Measurements from ENCODE around the gene RUNDC3A. TPM values are rescaled to one million over a fixed set of nuclear protein-coding genes. Genes with fewer than 3 reads are reported as not detected.

Gene RUNDC3A
- total RNA-seq, 1 experiment from 2014 or later = 5.1 TPM

GRCh38 chr17:44277976-44278375 lies 30.4 kb upstream of the RUNDC3A start:
- H3K4me3 ChIP-seq (ENCODE audit: insufficient read depth, low read depth, low read length) = no peak overlapping the region
- H3K27me3 ChIP-seq (ENCODE audit: control insufficient read depth, insufficient read depth, low read length) = no peaks in the 10 kb centered on the region
- no peak for DNase-seq
- H3K36me3 ChIP-seq (replicated peaks; ENCODE audit: control insufficient read depth, insufficient read depth, low read length) = no peaks in the 10 kb centered on the region

GRCh38 chr17:44279346-44279665 lies 29.1 kb upstream of the RUNDC3A start:
- Histone ChIP-seq H3K4me3 (ENCODE audit: insufficient read depth, low read depth, low read length) (no peak overlapping the region), H3K36me3 (replicated peaks; ENCODE audit: control insufficient read depth, insufficient read depth, low read length) (no peaks in the 10 kb centered on the region), H3K27me3 (ENCODE audit: control insufficient read depth, insufficient read depth, low read length) (no peaks in the 10 kb centered on the region)
- no peak for DNase-seq

DNA sequence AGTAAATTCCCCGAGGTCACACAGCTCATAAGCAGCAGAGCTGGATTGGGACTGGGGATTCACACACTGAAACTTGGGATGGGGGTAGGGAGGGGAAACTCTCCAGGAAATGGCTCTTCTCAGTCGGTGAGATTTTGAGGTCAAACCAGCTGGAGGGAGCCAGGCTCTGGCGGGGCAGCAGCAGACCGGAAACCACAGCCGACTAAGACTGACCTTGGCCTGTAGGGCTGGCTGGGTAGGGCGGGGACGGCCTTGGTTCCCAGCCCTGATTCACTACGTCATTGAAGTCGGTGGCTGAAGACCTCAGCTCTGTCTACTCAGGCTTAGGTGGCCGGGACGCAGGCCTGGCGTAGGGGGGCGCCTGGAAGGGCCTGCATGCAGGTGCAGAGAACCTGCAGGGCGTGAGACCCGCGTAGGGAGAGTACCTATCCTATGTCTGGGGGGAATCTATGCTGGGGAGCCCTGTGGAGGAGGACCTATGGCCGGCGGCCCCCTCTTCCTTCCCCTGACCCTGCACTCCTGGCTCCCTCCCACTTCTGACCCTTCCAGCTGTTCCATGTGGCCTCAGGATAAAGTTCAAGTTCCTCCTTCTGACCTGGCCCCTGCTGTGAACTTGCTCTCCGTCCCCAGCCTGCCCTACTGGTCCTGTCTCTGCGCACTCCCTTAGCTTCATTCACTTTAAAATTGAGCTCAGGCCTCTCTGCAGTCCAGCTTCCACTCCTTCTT lies 28.6 kb upstream of the RUNDC3A start:
- Histone ChIP-seq H3K27me3 (ENCODE audit: control insufficient read depth, insufficient read depth, low read length) (no peaks in the 10 kb centered on the region), H3K36me3 (replicated peaks; ENCODE audit: control insufficient read depth, insufficient read depth, low read length) (no peaks in the 10 kb centered on the region), H3K4me3 (ENCODE audit: insufficient read depth, low read depth, low read length) (no peak overlapping the region)
- peak; percentile 84 for DNase-seq

- no peak for DNase-seq
- Histone ChIP-seq H3K36me3 (replicated peaks; ENCODE audit: control insufficient read depth, insufficient read depth, low read length) (no peaks in the 10 kb centered on the region), H3K4me3 (ENCODE audit: insufficient read depth, low read depth, low read length) (no peak overlapping the region), H3K27me3 (ENCODE audit: control insufficient read depth, insufficient read depth, low read length) (no peaks in the 10 kb centered on the region)
Observed at GRCh38 chr17:44280392-44280937, 27.9 kb upstream of the RUNDC3A start.

GRCh38 chr17:44281570-44281969 lies 26.8 kb upstream of the RUNDC3A start:
- Histone ChIP-seq H3K27me3 (ENCODE audit: control insufficient read depth, insufficient read depth, low read length) (no peaks in the 10 kb centered on the region), H3K36me3 (replicated peaks; ENCODE audit: control insufficient read depth, insufficient read depth, low read length) (no peaks in the 10 kb centered on the region), H3K4me3 (ENCODE audit: insufficient read depth, low read depth, low read length) (no peak overlapping the region)
- no peak for DNase-seq

- no peak for DNase-seq
- no peaks in the 10 kb centered on the region for H3K27me3 ChIP-seq (ENCODE audit: control insufficient read depth, insufficient read depth, low read length)
- no peaks in the 10 kb centered on the region for H3K36me3 ChIP-seq (replicated peaks; ENCODE audit: control insufficient read depth, insufficient read depth, low read length)
- no peak overlapping the region for H3K4me3 ChIP-seq (ENCODE audit: insufficient read depth, low read depth, low read length)
Observed at GRCh38 chr17:44282264-44282663, 26.1 kb upstream of the RUNDC3A start.

- no peaks in the 10 kb centered on the region; the same call in 1 of the 2 replicates for H3K27me3 ChIP-seq (ENCODE audit: control insufficient read depth, insufficient read depth, low read length)
Observed at GRCh38 chr17:44283344-44284023, 24.9 kb upstream of the RUNDC3A start.

DNA sequence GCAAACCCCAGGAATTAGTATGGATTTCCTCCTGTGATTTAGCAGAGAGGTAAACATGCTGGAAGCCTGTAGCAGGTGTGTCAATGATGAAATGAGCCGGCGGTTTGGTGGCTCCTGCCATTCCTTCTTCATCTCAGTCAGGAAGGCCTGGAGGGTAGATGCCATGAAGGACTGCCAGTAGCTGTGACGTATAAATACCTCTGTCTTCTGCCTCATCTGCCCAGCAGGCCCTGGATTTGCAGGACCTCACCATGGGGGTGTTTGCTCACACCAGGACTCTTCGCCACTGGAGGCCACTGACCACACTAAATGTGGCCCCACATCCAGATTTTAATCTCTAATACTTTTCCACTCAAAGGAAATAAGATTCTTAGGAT lies 24.4 kb upstream of the RUNDC3A start:
- DNase-seq = no peak
- Histone ChIP-seq H3K4me3 (ENCODE audit: insufficient read depth, low read depth, low read length) (no peak overlapping the region), H3K27me3 (ENCODE audit: control insufficient read depth, insufficient read depth, low read length) (no peaks in the 10 kb centered on the region; the same call in 1 of the 2 replicates), H3K36me3 (replicated peaks; ENCODE audit: control insufficient read depth, insufficient read depth, low read length) (no peaks in the 10 kb centered on the region)

More at GRCh38 chr17:44283344-44284023, 24.9 kb upstream of the RUNDC3A start:
- Histone ChIP-seq H3K4me3 (ENCODE audit: insufficient read depth, low read depth, low read length) (no peak overlapping the region), H3K36me3 (replicated peaks; ENCODE audit: control insufficient read depth, insufficient read depth, low read length) (no peaks in the 10 kb centered on the region)
- DNase-seq = no peak

- no peaks in the 10 kb centered on the region; the same call in 1 of the 2 replicates for H3K27me3 ChIP-seq (ENCODE audit: control insufficient read depth, insufficient read depth, low read length)
- no peak for DNase-seq
Observed at GRCh38 chr17:44287651-44288050, 20.8 kb upstream of the RUNDC3A start.

GRCh38 chr17:44293509-44294226 lies 14.7 kb upstream of the RUNDC3A start:
- Histone ChIP-seq H3K4me3 (ENCODE audit: insufficient read depth, low read depth, low read length) (no peak overlapping the region), H3K27me3 (ENCODE audit: control insufficient read depth, insufficient read depth, low read length) (no peaks in the 10 kb centered on the region), H3K36me3 (replicated peaks; ENCODE audit: control insufficient read depth, insufficient read depth, low read length) (no peaks in the 10 kb centered on the region)
- no peak for DNase-seq

More at GRCh38 chr17:44287651-44288050, 20.8 kb upstream of the RUNDC3A start:
- no peaks in the 10 kb centered on the region for H3K36me3 ChIP-seq (replicated peaks; ENCODE audit: control insufficient read depth, insufficient read depth, low read length)
- no peak overlapping the region for H3K4me3 ChIP-seq (ENCODE audit: insufficient read depth, low read depth, low read length)

DNA sequence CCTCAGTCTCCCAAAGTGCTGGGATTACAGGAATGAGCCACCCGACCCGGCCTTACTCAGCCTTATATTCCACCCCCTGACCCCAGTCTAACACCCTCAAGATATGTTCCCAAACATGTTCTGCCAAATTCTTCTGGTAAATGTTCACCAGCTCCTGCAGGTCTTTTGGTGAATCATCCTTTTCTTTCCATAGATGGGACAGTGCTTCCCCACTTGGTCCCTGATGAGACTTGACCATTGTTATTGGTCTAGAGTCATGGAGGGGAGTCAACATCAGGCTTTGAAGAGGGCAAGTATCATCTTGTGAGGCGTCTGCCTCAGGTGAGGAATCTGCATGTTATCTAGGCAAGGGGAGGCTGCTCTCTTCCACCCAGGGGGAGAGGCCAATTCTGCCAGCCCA lies 10.4 kb upstream of the RUNDC3A start:
- H3K4me3 ChIP-seq (ENCODE audit: insufficient read depth, low read depth, low read length) = no peak overlapping the region
- H3K36me3 ChIP-seq (replicated peaks; ENCODE audit: control insufficient read depth, insufficient read depth, low read length) = no peaks in the 10 kb centered on the region
- no peaks in the 10 kb centered on the region for H3K27me3 ChIP-seq (ENCODE audit: control insufficient read depth, insufficient read depth, low read length)
- no peak for DNase-seq

- H3K4me3 ChIP-seq (ENCODE audit: insufficient read depth, low read depth, low read length) = no peak overlapping the region
- H3K27me3 ChIP-seq (ENCODE audit: control insufficient read depth, insufficient read depth, low read length) = no peaks in the 10 kb centered on the region; the same call in 1 of the 2 replicates
- no peaks in the 10 kb centered on the region for H3K36me3 ChIP-seq (replicated peaks; ENCODE audit: control insufficient read depth, insufficient read depth, low read length)
- no peak for DNase-seq
Observed at GRCh38 chr17:44304651-44305050, 3.8 kb upstream of the RUNDC3A start.

DNA sequence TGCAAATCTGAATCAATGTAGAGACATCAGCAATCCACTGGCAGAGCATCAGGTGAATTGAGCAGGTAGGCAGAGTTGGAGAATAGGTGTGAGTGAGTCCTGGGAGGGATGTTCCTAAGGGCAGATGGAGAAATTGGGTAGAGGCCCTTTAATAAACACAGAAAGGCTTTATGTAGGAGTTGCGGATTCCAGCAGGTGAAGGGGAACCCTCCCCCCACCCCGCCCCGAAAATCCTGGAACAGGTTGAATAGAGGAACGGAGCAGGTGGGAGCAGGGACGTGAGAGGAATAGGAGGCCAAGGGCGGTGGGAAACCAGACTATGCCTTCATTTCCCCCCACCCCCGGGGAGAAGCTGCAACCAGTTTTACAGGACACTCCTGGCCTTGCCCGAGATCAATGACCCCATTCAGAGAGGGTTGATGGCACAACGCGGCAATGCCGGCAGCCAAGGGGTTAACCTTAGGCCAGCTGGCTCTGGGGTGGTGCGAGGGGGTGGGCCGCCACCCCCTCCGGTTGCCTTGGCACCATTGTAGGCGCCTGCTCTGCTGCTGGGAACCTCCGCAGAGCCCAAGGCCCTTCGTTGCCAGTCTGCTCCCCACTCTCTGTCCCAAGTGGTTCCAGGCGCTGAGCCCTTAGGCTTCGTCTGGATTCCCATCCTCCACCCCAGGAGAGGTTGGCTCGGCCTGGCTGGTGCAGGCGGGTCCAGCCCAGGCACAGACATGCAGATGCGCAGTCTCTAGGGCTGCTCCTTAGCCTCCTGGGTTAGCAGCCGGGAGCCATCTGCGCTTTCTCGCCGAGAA lies 814 bp upstream of the RUNDC3A start:
- peak; percentile 94 for DNase-seq
- Histone ChIP-seq H3K4me3 (ENCODE audit: insufficient read depth, low read depth, low read length) (peak overlapping the region; percentile 58), H3K27me3 (ENCODE audit: control insufficient read depth, insufficient read depth, low read length) (no peaks in the 10 kb centered on the region; the same call in 1 of the 2 replicates), H3K36me3 (replicated peaks; ENCODE audit: control insufficient read depth, insufficient read depth, low read length) (no peaks in the 10 kb centered on the region)

DNA sequence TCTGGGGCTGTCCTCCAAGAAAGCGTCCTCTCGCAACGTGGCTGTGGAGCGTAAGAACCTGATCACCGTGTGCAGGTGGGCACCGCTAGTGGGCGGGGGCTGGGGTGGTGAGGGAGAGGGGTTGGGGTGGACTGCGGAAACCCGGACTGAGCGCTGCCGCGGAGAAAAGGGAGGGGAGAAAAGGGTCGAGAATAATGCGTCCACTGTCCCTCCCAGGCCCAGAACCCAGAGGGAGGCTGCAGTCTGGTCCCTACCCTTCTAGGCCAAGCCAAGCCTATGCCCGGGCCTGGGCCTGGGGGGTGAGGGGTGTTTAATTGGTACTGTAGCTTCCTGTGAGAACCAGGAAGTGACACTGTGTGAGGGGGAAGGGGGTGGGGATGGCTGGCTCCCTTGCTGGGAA lies 464 bp downstream of the RUNDC3A start:
- Histone ChIP-seq H3K27me3 (ENCODE audit: control insufficient read depth, insufficient read depth, low read length) (peaks cover 2% of the 10 kb centered on the region), H3K36me3 (replicated peaks; ENCODE audit: control insufficient read depth, insufficient read depth, low read length) (no peaks in the 10 kb centered on the region), H3K4me3 (ENCODE audit: insufficient read depth, low read depth, low read length) (peak overlapping the region; percentile 41)
- peak; percentile 66 for DNase-seq
